Lower lobe of right lung (tissue), 2 donors: ENCODE data around the gene PTPRT. TPM values are rescaled to one million over a fixed set of nuclear protein-coding genes. Genes with fewer than 3 reads are reported as not detected.

Experiments
- ATAC-seq, 2 donors: fragments of 200-7000 bp; cut with Tn5 transposase; one replicate each; pipeline ENCODE4 v1.9.1; 2020 to 2022; ENCODE audit warnings: mild to moderate bottlenecking in 2 of 2, moderate library complexity in 2 of 2
- DNase-seq: peaks from one replicate; pipeline ENCODE4 v3.0.0-alpha.2; 2020
- H3K27ac ChIP-seq: fragments of 200-600 bp; one replicate; pipeline ENCODE4 v1.8.0; 2022
- H3K27me3 ChIP-seq: fragments of 200-600 bp; one replicate; pipeline ENCODE4 v1.8.0; 2022; ENCODE audit warnings: low read depth
- H3K36me3 ChIP-seq: fragments of 200-600 bp; one replicate; pipeline ENCODE4 v1.8.0; 2022; ENCODE audit warnings: mild to moderate bottlenecking
- H3K4me1 ChIP-seq: fragments of 200-600 bp; one replicate; pipeline ENCODE4 v1.8.0; 2022
- H3K4me3 ChIP-seq: fragments of 200-600 bp; one replicate; pipeline ENCODE4 v1.8.0; 2022; ENCODE audit warnings: mild to moderate bottlenecking
- H3K9me3 ChIP-seq: fragments of 200-600 bp; one replicate; pipeline ENCODE4 v1.8.0; 2022
- intact Hi-C: fragments of 100-400 bp; cut with DNase I; formaldehyde crosslinking; loops from one replicate; pipeline ENCODE4 v1.11.0; 2022
- total RNA-seq: library from RNA; stranded (reverse); fragmentation: NEBNext Ultra II Directional; extraction: Animal tissue kit (Norgen Biotek cat#: 25700); gene quantifications from one replicate; pipeline ENCODE4 v1.2.1, GENCODE V29; 2021
- TF ChIP-seq, protein P1 (sequence below): fragments of 200-600 bp; IDR thresholded peaks from one replicate; pipeline ENCODE4 v1.8.0; 2022; ENCODE audit warnings: antibody characterized with exemption, mild to moderate bottlenecking
- donor health status: DM: no; HTN: yes; CAD: no; lungs with severe emphysema.

Gene PTPRT
- total RNA-seq, 1 donor from 2014 or later, result 8.0 TPM

DNA sequence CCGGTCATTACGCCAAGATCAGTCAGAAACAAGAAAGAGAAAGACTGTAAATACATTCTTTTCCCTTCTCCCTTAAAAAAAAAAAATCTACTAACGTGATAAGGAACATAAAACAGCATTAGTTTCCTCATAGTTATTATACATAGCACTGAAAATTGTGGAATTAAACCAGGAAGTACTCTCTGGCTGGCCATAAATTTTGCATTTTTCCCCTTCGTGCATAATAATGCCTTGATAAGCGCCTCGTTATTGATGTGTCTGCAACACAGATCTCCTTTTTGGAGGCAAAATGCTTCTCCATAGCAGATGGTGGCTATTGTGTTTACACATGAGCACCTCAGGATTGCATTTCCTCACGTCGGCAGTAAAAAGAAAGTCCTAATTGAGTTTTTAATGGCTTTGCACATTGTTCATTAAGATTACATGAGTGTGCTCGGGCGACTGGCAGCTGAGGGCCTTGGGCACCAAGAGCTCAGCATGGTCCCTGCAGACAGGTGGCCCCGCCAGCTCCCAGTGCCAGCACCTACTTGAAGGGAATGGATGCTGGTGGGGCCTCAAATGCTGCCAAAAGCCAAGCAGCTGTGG is 394.5 kb downstream of the PTPRT start:
- ATAC-seq, result no peak
- no peaks in the 10 kb centered on the region for H3K36me3 ChIP-seq
- H3K4me3 ChIP-seq, result no peak overlapping the region
- H3K27ac ChIP-seq, result no peak overlapping the region
- no peaks in the 10 kb centered on the region for H3K4me1 ChIP-seq
- H3K9me3 ChIP-seq, result no peaks in the 10 kb centered on the region
- H3K27me3 ChIP-seq, result no peaks in the 10 kb centered on the region
- intact Hi-C loops, result no loop called here
- DNase-seq, result no peak
- TF ChIP-seq, protein P1, sequence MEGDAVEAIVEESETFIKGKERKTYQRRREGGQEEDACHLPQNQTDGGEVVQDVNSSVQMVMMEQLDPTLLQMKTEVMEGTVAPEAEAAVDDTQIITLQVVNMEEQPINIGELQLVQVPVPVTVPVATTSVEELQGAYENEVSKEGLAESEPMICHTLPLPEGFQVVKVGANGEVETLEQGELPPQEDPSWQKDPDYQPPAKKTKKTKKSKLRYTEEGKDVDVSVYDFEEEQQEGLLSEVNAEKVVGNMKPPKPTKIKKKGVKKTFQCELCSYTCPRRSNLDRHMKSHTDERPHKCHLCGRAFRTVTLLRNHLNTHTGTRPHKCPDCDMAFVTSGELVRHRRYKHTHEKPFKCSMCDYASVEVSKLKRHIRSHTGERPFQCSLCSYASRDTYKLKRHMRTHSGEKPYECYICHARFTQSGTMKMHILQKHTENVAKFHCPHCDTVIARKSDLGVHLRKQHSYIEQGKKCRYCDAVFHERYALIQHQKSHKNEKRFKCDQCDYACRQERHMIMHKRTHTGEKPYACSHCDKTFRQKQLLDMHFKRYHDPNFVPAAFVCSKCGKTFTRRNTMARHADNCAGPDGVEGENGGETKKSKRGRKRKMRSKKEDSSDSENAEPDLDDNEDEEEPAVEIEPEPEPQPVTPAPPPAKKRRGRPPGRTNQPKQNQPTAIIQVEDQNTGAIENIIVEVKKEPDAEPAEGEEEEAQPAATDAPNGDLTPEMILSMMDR, result no peak

DNA sequence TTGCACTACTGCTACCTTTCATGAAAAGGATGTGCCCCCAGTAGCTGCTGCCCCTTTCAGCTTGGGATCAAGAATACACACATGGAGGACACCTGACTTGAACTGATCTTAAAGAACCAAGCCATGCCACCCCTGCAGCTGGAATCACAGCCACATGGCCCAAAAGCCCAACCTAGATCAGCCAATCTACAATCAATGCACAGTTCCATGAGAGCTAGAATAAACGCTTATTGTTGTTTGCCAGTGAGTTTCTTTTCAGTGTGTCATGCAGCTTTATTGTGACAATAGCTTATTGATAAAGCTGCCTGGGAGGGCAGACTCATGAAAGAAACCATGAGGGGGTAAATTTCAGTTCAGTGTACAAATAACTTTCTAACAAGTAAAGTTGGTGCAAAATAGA is 397.7 kb downstream of the PTPRT start:
- no peak for DNase-seq
- Histone ChIP-seq H3K9me3 (no peaks in the 10 kb centered on the region), H3K27me3 (no peaks in the 10 kb centered on the region), H3K4me3 (no peak overlapping the region), H3K27ac (no peak overlapping the region), H3K36me3 (no peaks in the 10 kb centered on the region), H3K4me1 (no peaks in the 10 kb centered on the region)
- ATAC-seq, result no peak
- intact Hi-C loops, result no loop called here
- TF ChIP-seq, protein P1, result no peak

DNA sequence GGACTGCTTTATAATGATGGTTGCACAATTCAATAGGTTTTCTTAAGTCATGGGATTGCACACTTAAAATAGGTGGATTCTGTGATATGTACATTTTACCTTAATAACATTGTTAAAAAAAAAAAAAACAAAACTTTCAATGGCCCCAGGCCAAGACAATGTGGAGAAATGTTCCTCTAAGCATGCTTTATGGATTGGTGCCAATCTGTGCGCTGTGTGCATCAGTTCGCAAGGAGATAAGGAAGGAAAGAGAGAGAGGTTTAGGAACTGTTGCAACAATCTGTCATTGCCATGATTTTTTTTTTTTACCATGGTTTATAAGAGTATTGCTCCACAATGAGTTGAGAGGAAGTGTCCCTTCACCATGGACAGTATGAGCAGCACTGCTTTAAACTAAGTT is 399.6 kb downstream of the PTPRT start:
- Histone ChIP-seq H3K4me3 (no peak overlapping the region), H3K9me3 (no peaks in the 10 kb centered on the region), H3K36me3 (no peaks in the 10 kb centered on the region), H3K4me1 (no peaks in the 10 kb centered on the region), H3K27ac (no peak overlapping the region), H3K27me3 (no peaks in the 10 kb centered on the region)
- DNase-seq (no peak), ATAC-seq (no peak)
- TF ChIP-seq, protein P1, result no peak
- intact Hi-C loops, result no loop called here

DNA sequence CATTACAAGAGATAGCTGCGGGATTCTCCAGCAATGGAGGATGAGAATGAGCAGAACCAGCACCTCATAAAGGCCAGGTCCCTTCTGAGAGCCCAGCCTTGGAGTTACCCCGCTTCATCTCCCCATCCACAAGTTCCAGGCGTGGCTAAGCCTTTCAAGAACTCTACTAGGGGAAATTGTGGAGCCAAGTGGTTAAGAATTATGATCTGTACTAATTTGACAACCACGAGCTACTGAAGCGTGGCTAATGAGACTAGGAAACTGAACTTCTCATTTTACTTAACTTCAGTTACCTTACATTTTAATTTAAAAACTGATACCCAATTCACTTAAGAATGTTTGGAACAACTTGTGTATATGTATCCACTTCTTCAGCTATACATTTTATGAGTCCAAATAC is 401.0 kb downstream of the PTPRT start:
- no peaks in the 10 kb centered on the region for H3K36me3 ChIP-seq

DNA sequence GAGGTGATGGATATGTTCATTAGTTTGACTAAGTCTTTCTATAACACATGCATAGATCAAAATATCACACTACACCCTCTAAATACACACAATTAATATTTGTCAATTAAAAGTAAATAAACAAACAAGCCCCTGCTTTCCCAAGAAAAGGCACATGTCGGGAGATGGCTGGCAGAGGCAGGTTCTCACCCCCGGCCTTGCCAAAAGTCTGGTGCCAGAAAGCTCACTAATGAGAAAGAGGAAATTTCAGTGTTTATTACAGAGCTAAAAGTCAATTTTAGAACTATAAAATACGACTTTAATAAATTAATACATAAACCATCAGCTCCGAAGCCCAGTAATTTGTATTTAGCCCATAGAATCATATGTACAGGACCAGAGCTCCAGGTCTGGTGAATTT is 404.7 kb downstream of the PTPRT start:
- no peak overlapping the region for H3K27ac ChIP-seq
- H3K9me3 ChIP-seq, result no peaks in the 10 kb centered on the region
- DNase-seq, result no peak
- ATAC-seq, result no peak
- no peaks in the 10 kb centered on the region for H3K36me3 ChIP-seq
- intact Hi-C loops, result no loop called here
- no peaks in the 10 kb centered on the region for H3K27me3 ChIP-seq
- H3K4me3 ChIP-seq, result no peak overlapping the region
- TF ChIP-seq, protein P1, result no peak
- H3K4me1 ChIP-seq, result no peaks in the 10 kb centered on the region

More for the DNA sequence above, 401.0 kb downstream of the PTPRT start:
- no peak for DNase-seq
- TF ChIP-seq, protein P1, result no peak
- Histone ChIP-seq H3K27me3 (no peaks in the 10 kb centered on the region), H3K4me1 (no peaks in the 10 kb centered on the region), H3K4me3 (no peak overlapping the region), H3K27ac (no peak overlapping the region), H3K9me3 (no peaks in the 10 kb centered on the region)
- no peak for ATAC-seq
- intact Hi-C loops, result no loop called here
